Measurements from ENCODE around the gene DNAH7. TPM values are rescaled to one million over a fixed set of nuclear protein-coding genes. Genes with fewer than 3 reads are reported as not detected.

DNAH7 gene
- total and polyA plus RNA-seq, 2 donors (not counting 3 experiments of a cell fraction or from before 2014, with no cell fraction given) = 0.15 to 0.24 TPM

DNA sequence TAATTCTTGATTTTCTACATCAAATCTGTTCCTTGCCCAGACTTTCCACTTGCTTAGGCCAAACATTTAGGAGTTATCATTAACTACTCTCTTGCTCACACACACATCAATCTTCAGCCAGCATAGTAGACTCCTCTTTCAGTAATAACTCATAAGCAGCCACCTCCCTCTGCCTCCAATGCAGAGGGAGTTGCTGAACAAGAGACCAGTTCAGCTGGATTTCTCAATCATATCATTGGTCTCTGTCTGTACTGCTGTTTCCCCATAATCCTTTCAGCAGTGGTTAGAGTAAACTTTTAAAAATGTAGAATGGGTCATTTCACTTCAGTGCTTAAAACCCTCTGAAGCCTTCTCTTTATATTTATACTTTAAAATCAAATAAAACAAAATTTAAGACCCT lies 298.7 kb downstream of the DNAH7 start:
- POLR2A ChIA-PET = no interaction called here
- no peak overlapping the region for H3K9ac ChIP-seq (replicated peaks; ENCODE audit: extremely low read depth, insufficient read depth, low read length)
- DNase-seq (ENCODE audit: low read depth, low spot score) (no peak), FAIRE-seq (no peak)
- no peaks in the 10 kb centered on the region for H3K36me3 ChIP-seq (ENCODE audit: control insufficient read depth in 2 of 2, extremely low read depth in 1 of 2, insufficient read depth in 2 of 2, low read length in 2 of 2)
- intact Hi-C loops (cut with micrococcal nuclease) (no loop called here), dilution Hi-C loops (cut with MboI; ENCODE audit: extremely low pct_ligation_motif_present, low sequenced_read_pairs) (no loop called here)
- CTCF ChIA-PET = no interaction called here
- H3K27ac ChIP-seq (ENCODE audit: insufficient read depth, low read depth, low read length) = no peak overlapping the region
- H3K4me2 ChIP-seq (ENCODE audit: insufficient read depth, low read length) = no peak overlapping the region
- H3K27me3 ChIP-seq (ENCODE audit: control insufficient read depth in 2 of 2, insufficient read depth in 2 of 2, low read length in 2 of 2) = no peaks in the 10 kb centered on the region
- H2AFZ ChIP-seq (ENCODE audit: low read depth, low read length) = no peak overlapping the region
- TF ChIP-seq EZH2 (IDR thresholded peaks at IDR 0.05; ENCODE audit: borderline replicate concordance, low read depth, low read length, severe bottlenecking) (no peak), POLR2AphosphoS5 (IDR thresholded peaks at IDR 0.05; ENCODE audit: insufficient read depth, low read depth, low read length) (no peak), CTCF (IDR thresholded peaks at IDR 0.05; ENCODE audit: extremely low read depth in 1 of 2, insufficient read depth in 1 of 2, low read depth in 1 of 2, low read length in 2 of 2) (no peak), JUN (IDR thresholded peaks at IDR 0.05; ENCODE audit: borderline replicate concordance, insufficient read depth, insufficient read length, low read depth) (no peak), MYC (IDR thresholded peaks at IDR 0.05; ENCODE audit: low read depth, low read length) (no peak), POLR2A (IDR thresholded peaks at IDR 0.05; ENCODE audit: low read depth, low read length) (no peak), GATA2 (IDR thresholded peaks at IDR 0.05; ENCODE audit: insufficient read depth, insufficient read length, low read depth, low read length) (no peak), FOS (IDR thresholded peaks at IDR 0.05; ENCODE audit: borderline replicate concordance, insufficient read depth, low read length) (no peak)
- TF ChIP-seq, protein P1, sequence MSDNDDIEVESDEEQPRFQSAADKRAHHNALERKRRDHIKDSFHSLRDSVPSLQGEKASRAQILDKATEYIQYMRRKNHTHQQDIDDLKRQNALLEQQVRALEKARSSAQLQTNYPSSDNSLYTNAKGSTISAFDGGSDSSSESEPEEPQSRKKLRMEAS (IDR thresholded peaks at IDR 0.05; ENCODE audit: insufficient read depth, insufficient read length) = no peak
- H3K79me2 ChIP-seq (ENCODE audit: control insufficient read depth, insufficient read depth, low read length) = no peaks in the 10 kb centered on the region
- H3K4me1 ChIP-seq (ENCODE audit: control insufficient read depth, extremely low read depth, insufficient read depth, low read length) = no peaks in the 10 kb centered on the region
- H4K20me1 ChIP-seq (replicated peaks; ENCODE audit: control insufficient read depth, extremely low read depth, insufficient read depth, low read length) = no peaks in the 10 kb centered on the region
- BruUV-seq (replicated peaks) = no TSS peak
- no peaks in the 10 kb centered on the region for H3K9me1 ChIP-seq (replicated peaks; ENCODE audit: control insufficient read depth, extremely low read depth, insufficient read depth, low read length)
- H3K4me3 ChIP-seq (replicated peaks in 1 of 3; ENCODE audit: insufficient read depth in 1 of 3, low read depth in 1 of 3, low read length in 3 of 3) = no peak overlapping the region
- H3K9me3 ChIP-seq (replicated peaks; ENCODE audit: control insufficient read depth, insufficient read depth, low read length) = no peaks in the 10 kb centered on the region
